Fibroblast of villous mesenchyme (primary cell): Measurements from ENCODE around the gene CHD6. TPM values are rescaled to one million over a fixed set of nuclear protein-coding genes. Genes with fewer than 3 reads are reported as not detected.
A peak's percentile ranks its signal among the peaks of the same experiment; 100 is the strongest.

Experiments
- DNase-seq: peaks from one replicate; pipeline ENCODE4 v3.0.0-alpha.2; 2010; ENCODE audit warnings: low read depth
- H3K4me3 ChIP-seq: 2 replicates; pipeline ENCODE4 v1.5.1; 2011; ENCODE audit warnings: low read depth, mild to moderate bottlenecking, low read length
- CTCF ChIP-seq: IDR thresholded peaks from 2 replicates; pipeline ENCODE4 v1.5.1; 2012; ENCODE audit warnings: low read depth, mild to moderate bottlenecking, low read length; ENCODE audit not compliant: insufficient read depth
- total RNA-seq: library from RNA; depleted of rRNA; stranded (reverse); fragments of >200 nt; gene quantifications from 2 replicates; pipeline ENCODE4 v1.2.3, GENCODE V29; 2012

CHD6 gene
- total RNA-seq, 1 donor, result 33.2 TPM

- H3K4me3 ChIP-seq, result no peak overlapping the region
- no peak for DNase-seq
- no peak for TF ChIP-seq CTCF
Measured at GRCh38 chr20:41479113-41479512, 139.1 kb downstream of the CHD6 start.

- TF ChIP-seq CTCF, result no peak
- no peak overlapping the region for H3K4me3 ChIP-seq
- DNase-seq, result no peak
Measured at GRCh38 chr20:41478026-41478425, 140.2 kb downstream of the CHD6 start.

GRCh38 chr20:41476446-41476845, 141.7 kb downstream of the CHD6 start:
- TF ChIP-seq CTCF, result no peak
- DNase-seq, result no peak
- no peak overlapping the region for H3K4me3 ChIP-seq

- no peak overlapping the region for H3K4me3 ChIP-seq
- DNase-seq, result peak; percentile 50
- no peak for TF ChIP-seq CTCF
Measured at GRCh38 chr20:41476013-41476441, 142.2 kb downstream of the CHD6 start.

- no peak for TF ChIP-seq CTCF
- no peak overlapping the region for H3K4me3 ChIP-seq
- DNase-seq, result no peak
Measured at GRCh38 chr20:41475503-41475902, 142.7 kb downstream of the CHD6 start.

- H3K4me3 ChIP-seq, result no peak overlapping the region
- DNase-seq, result no peak
- TF ChIP-seq CTCF, result no peak
Measured at GRCh38 chr20:41470362-41471095, 147.6 kb downstream of the CHD6 start.

- DNase-seq, result peak; percentile 30
Measured at GRCh38 chr20:41469868-41470267, 148.3 kb downstream of the CHD6 start.

More at GRCh38 chr20:41469868-41470267, 148.3 kb downstream of the CHD6 start:
- no peak for TF ChIP-seq CTCF
- H3K4me3 ChIP-seq, result no peak overlapping the region
